Hematopoietic multipotent progenitor cell treated with erythropoietin and hydrocortisone succinate and interleukin-3 and kit ligand, for 4 days (in vitro differentiated cells): Measurements from ENCODE around the gene COL10A1.
"Not testable (repeated sequence)": the region's sequence is repeated elsewhere in the genome, so short reads cannot be mapped to it uniquely, and the experiment has no call there.

Experiments
- DNase-seq: peaks from one replicate; pipeline ENCODE4 v3.0.0-alpha.2; 2015

The COL10A1 gene

DNA sequence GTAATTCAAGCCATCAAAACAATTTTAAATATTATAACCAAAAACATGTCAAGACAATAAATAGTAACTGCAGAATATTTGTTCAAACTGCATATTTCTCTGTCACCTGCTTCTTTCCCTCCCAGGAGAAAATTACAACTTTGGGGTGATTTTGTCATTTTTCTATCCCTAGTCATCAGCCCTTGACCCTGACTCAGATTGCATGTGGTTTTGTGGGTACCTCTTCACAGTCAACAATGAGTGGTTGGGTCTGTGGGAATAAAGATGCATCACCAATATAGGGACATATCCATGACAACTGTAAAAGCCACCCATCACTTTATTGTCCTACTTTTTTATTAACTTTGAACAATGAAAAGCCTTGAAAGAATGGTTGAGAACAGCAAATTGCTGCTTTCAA is 7.3 kb downstream of the COL10A1 start:
- no peak for DNase-seq

DNA sequence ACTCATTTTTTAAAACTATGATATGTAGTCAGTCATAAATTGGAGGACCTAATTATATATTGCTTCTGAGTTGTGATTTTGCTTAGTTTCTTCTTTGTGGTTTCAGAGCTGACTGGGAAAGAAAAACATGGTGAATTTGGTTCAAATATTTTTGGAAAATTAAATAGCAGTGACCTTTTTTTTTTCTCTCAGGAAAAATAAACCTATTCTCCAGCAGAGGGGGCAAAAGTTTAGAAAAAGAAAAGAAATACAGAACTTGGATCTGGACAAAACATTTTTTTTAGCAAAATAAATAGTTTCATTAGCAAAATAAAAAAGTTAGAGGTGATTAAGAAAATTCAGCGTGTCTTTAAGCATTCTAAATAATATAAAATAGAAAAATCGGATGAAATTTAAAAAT is 10.2 kb downstream of the COL10A1 start:
- peak; percentile 51 for DNase-seq

DNA sequence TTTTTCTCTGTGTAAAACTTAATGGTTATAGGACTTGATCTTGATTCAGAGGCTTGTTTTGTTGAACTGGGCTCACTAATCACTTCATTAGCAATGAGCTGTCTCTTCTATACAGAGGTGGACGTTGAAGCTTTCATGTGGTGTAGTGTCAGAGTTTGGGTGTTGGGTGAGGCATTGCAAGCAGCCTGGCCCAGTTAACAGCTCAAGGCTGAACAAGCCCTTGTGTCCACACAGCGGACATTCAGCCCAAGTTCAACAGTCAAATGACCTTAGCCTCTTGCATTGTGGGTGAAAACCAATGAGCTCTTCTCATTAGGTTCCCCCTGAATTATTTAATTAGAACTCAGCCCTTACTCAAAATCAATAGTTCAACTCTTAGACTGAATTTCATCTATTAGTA is 12.5 kb downstream of the COL10A1 start:
- no peak for DNase-seq

DNA sequence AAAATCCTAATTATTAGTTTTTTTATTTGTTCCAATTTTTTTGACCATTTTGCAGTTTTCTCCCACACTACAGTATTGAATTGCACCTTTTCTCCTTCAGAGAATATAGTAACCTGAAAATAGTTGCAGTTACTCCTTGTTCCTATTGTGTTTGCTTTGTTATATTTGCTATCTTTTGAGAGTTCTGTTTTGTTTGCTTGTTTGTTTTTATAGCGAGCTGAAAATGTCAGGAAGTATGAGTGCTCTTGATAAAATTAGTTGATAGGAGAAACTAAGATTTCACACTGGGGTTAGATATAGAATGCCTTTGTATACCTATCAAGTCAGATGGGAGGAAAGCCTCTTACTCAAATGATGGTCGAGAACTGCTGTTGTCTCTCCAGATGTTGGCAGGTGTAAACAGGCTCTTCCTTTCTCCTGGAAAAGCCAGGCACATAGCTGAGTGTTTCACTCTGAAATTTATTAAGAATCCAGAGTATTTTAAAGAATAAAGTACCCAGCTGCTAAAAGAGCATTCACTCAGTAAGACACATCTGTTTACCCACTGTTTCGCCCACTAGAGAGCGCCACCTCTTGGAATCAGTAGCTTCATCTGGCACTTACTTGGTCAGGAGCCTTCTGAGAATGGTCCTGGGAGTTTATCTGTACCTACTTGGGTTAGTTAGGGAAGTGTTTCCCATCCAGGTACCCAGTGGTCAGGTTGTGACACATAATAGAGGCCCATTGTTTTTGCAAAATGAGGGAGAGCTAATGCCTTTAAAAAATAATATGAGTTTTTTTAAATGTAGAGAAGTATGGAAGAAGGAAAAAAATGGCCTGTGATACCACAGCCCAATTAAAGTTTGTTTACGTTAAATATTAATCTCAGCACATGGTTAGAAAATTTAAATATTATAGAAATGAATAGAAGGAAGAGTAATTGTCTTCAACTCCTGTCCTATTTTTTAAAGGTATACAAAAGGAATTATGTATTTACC is 14.1 kb downstream of the COL10A1 start:
- DNase-seq: peak; percentile 69

DNA sequence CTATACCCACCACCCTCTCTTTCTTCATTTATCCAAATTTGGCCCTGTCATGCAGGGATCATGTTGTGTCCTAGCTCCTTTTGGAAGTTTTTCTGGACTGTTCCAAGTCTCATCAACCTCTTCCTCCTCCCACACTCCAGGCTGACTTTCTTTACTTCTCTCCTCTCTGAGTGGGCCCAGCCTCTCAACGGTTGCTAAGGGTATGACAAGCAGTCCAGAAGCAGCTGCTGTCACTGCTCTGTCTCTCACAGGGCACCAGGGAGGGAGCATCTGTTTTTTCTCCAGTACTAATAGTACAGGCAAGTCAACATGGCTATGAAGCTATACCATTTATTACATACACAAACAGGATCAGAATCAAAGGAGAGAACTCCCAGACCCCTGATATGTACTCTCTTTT is 17.1 kb downstream of the COL10A1 start:
- no peak for DNase-seq

DNA sequence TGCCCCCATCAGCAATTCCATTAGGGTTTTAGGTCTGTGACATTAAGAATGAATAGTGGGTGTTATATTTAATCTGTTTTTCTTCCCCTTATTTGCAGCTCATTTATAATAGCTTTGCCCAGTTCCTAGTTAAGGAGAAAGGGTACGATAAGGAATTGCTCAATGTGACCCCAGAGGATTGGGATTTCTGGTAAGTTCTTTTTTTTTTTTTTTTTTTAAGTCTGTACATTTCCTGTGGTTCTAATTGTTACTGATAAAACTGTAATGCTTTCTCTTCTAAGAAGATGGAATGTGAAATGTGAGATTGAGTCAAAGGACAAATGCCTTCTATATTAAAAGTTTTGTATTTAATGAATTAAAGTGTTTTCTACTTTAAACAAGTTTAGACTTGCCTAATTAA is 19.8 kb downstream of the COL10A1 start:
- DNase-seq: no peak

DNA sequence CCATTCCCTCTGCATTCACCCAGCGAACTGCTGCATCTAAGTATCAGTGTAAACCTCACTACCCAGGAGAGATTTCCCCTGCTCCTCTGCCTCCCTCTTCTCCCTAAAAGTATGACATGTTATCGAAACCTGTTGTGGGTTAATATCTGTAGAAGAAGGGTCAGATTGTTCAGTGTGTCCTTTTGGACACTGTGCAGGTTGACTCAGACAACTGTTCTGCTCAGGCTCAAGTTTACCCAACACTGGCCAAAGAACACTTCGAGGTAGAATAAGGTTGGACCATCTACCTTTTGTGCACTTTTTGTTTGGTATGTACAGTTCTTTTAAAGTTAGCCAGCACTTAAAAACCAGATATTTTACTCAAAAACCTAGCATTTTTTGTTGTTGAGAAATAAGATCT is 20.7 kb downstream of the COL10A1 start:
- DNase-seq: no peak

DNA sequence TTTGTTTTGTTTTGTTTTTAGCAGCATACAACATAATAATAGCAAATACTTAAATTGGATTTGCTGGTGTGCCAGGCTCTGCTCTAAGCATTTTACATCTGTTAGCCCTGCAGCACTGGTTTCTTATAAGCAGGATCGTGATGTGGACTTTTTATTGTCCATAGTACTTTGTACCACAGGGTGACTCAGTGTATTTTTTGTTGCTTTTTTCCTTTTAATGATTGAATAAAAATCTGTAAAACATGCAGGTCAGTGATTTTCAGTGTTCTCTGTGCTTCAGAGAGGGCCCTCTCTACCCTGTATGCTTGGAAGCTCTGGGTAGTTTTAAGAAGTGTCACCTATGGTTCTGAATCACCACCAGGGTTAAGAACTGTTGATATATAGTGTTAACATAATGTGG is 21.3 kb downstream of the COL10A1 start:
- no peak for DNase-seq

DNA sequence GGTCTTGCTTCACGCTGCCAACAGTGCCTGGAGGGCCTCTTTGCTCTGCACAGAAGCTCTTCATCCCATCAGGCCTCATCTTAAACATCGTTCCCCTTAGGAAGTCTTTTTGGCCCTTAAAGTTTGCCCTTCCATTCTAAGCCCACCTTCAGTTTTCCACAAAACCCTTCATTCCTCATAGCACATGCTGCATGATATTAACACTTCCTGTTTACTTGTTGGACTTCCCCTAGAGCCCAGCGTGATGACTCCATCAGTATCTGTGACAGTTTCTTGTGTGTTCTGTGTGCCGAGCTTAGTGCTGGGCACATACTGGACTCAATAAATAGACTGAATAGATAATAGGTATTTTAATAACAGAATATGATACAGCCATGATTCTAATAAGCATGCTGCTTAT is 23.1 kb downstream of the COL10A1 start:
- peak; percentile 17 for DNase-seq

DNA sequence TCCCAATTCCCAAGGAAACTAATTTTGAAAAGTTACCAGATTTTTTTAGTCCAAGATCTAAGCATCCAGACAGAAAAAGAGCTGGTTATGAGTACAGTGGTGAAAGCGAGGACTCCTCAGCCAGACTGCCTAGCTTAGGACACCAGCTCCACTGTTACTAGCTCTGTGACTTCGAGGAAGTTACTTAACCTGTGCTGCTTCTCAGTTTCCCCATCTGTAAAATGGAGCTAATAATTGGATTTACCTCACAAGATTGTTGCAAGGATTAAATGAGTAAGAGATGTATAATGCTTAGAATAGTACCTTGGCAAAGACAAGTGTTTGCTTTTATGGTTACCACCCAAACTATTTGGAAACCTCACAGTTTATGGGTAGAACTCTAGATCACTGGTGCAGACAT is 24.1 kb downstream of the COL10A1 start:
- DNase-seq: no peak

DNA sequence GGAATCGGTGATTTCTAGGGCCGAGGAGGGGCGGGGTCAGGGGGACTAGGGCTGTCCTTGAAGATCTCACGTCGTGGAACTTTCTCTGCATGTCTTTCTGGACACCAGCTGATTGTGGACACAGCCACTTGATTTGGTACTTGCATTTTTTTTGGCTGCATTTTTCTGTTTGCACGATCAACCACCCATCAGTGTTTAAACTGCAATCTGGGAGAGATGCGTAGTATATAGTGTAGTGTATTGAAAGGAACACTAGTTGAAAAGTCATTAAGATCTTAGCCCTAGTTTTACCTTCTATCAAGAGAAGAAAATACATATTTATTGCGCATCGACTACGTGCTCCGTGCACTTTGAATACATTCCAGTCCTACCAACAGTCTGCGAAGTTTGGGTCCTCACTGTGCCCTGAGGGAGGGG is 24.6 kb downstream of the COL10A1 start:
- DNase-seq: no peak

DNA sequence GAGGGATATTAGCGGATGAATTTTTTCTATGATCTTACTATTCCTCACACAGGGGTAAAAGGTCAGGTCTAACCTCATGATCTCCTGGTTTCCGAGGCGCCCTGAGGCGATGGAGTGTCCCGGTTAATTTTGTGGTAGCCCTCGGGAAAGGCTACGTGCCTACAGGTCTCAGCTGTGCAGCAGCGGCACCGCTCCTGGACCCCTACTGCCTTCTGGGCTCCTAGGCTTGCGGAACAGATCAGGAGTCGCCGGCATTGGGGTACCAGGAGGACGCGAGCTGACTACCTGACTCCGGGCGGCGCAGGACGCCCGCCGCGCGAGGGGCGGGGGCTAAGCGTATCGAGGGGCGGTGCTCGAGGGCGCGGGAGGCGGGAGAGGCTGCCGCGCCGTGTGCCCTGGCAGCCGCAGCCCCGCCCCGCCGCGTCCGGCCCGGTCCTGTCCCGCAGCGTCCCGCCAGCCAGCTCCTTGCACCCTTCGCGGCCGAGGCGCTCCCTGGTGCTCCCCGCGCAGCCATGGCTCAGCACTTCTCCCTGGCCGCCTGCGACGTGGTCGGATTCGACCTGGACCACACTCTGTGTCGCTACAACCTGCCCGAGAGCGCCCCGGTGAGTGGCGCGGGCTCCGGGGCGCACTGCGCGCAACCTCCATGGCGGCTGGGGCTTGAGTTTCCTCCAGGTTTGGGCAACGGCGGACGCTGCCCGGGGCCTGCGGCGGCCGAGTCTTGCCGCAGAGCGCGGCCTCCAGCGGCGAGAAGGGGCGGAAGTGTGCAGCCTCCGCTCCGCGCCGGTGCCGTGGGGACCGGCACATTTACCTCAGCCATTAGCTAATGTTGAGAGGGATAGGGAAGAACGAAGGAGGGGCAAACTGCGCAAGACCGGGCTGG is 25.3 kb downstream of the COL10A1 start, which contains the start of gene NT5DC1:
TSS of gene NT5DC1 (plus strand) at position 435 of the 883 bp plus-strand sequence. CDS start at position 513, 78 bp downstream.
- DNase-seq: peak; percentile 93

DNA sequence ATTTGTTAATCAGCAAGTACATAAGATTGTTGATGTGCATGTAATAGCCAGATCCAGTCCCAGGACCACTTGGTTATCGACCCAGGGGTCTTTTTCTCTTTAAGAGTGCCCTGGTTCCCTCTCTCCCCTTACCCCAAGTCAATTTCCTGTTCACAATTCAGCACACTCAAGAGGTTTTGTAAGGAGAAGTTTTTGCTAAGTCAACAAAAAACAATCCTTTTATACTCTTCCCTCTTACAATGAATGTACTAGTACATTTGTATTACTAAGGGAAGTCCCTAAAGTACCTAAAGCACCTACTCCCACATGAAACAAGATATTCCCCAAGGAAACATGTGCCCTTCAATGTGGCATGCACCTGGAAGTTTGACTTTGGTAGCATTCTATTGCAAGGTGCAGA is 26.9 kb downstream of the COL10A1 start:
- no peak for DNase-seq

DNA sequence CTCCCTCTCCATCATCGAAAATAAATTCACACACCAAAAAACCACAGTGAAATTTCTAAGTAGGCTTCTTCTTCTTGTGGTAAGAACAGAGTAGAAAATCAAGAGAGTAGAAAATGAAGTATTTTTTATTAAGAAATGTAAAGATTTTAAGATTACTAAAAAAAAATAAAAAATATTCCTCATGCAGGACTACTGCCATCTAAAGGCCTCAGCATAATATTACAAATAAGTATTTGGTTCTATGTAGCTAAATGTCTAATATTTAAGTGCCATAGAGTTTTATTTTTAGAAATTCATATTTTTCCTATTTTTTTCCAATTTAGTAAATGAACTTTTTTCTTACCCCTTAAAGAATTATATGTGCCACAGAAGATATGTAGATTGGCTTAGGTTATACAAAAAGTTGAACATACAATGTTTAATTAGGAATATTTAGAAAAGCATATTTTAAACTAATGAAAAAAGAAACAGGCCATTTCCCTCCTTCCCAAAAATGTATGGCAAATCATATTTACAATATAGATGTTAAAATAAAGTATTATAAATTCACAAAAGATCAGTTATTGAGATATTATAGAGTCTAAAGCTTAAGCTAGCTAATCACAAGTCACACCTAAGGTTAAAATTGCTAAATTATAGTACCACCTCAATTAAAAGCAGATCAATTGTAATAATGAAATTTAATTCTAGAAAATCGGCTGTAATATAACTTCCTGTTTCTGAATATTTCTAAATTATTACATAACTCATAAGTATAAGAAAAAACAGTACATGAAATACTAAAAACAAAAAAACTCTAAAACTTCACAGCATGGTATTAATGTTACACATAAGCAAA is 28.7 kb downstream of the COL10A1 start:
- DNase-seq: peak; percentile 58

DNA sequence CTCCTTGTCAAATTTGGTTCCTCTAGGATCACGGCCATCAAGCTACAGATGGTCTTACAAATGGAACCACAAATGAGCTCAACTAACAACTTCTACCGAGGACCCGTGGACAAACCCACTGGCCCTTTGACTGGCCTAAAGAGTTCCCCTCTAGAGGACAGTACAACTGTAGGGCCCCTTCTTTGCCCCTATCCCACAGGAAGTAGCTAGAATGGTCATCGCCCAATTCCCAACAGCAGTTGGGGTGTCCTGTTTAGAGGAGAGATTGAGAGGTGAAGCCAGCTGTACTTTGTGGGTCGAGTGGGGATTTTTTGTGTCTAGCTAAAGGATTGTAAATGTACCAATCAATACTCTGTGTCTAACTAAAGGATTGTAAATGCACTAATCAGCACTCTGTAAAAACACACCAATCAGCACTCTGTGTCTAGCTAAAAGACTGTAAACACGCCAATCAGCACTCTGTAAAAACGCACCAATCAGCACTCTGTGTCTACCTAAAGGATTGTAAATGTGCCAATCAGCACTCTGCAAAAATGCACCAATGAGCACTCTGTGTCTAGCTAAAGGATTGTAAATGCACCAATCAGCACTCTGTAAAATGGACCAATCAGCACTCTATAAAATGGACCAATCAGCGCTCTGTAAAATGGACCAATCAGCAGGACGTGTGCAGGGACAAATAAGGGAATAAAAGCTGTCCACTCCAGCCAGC is 29.7 kb downstream of the COL10A1 start:
- not testable (repeated sequence) for DNase-seq

DNA sequence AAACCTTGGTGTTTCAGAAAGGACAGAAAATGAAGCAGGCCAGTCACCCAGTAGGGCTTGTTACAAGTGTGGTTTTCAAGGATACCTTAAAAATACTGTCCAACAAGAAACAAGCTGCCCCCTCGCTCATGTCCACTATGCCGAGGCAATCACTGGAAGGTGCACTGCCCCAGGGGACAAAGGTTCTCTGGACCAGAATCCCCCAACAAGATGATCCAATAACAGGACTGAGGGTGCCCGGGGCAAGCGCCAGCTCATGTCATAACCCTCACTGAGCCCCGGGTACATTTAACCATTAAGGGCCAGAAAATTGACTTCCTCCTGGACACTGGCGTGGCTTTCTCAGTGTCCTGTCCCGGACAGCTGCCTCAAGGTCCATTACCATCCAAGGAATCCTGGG is 31.9 kb downstream of the COL10A1 start:
- DNase-seq: no peak

DNA sequence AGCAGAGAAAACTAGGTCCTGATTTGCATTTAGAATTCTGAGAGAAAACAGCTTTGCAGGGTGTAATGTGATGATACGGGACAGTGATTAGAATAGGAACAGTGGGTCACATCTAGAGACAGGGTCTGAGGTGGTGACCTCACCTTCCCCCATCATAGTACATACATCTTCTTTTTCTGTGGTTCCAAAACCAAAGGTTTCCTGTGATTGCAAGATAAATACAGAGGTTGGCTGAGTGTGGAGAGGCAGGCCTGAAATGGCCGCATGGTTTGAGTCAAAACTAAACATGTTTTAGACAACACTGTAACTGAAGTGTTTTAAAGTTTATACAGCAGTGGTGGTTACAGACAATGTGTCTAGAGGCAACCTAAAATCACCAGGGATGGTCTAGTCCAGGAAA is 35.7 kb downstream of the COL10A1 start:
- DNase-seq: peak; percentile 12

DNA sequence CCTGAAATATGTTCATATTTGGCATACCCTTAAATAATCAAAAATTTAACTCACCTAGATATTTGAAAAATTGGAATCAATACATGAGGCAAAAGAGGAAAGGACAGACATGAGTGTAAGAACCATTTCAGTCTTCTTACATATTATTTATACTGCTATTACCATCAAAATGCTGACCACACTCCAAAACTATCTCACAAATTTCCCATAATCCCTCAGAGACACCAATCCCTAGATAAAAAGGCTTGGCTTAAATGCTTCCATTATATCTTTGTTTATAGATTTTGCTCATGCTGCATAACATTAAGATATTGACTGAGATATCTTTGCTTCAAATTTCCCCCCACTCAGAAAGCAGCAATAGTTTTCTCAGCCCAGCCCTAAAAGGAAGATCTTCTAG is 37.0 kb downstream of the COL10A1 start:
- no peak for DNase-seq

DNA sequence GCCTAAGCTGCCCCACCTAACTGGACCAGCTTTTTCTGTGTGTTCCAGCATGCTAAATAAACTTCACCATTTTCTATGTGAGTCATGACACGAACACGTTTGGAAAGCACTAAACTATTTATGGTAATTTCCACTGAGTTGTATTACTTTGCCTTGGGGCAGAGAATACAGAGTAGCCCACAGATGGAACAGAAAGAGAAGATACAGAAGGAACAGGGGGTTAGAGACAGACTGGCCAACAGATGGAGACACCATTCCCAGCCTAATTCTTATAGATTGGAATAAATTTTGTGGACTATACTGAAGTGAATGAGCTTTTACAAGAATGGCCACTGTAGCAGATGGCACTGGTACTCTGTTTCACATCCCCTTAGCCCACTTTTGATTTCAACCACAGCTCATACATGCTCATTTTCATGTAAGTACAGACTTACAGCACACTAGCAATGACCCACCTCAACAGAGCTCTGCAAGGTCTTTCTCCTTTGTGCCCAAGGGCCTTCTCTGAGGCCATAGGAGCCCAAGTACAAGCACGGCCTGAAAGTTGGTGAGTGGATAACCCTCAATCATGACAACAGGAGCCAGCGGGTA is 38.4 kb downstream of the COL10A1 start:
- no peak for DNase-seq

DNA sequence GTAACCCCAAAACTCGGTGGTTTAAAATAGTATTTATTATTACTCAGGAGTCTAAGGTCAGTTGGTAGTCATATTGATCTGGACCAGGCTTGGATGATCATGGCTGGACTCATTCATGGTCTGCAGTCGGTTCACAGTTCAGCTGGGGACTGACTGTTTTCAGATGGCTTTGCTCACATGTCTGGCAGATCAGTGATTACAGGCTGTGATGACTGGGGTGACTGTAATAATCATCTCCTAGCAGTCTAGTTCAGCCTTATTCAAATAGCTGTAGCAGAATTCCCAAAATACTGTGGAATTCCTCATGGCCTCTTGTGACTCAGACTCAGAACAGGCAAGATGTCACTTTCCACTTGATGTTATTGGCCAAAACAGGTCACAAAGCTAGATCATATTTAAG is 41.6 kb downstream of the COL10A1 start:
- DNase-seq: no peak

DNA sequence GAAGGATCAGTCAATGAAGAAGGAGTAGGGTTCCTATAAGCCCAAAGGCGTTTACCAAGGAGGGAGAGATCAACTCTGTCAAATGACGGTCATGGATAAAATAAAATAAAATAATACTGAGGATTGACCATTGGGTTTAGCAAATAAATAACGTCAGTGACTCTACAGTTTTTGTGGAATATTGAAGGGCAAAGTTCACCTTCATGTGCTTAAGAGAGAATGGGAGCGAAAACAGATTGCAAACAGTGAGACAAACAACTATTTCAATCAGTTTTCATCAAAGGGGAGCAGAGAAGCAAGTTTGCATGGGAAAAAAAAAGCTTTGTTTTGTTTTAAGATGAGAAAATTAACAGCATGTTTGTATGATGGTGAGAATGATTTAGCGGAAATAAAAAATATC is 42.9 kb downstream of the COL10A1 start:
- no peak for DNase-seq

DNA sequence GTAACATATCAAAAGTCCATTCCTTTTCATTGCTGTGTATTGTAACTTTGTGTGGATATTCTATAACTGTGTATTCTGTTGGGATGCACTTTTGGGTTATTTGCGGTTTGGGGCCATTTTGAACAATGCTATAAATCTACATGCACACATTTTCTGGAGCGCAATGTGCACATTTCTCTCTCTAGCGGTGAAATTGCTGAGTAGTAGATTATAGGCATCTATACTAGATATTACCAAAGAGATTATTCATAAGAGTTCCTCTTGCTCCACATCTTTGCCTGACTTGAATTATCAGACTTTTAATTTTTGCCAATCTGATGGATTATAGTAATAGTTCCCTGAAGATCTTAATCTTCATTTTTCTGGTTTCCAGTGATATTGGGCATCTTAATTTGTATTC is 47.0 kb downstream of the COL10A1 start:
- DNase-seq: no peak
